CD4-positive, alpha-beta T cell treated with Interleukin-6 for 4 hours (primary cell): Measurements from ENCODE around the gene CSMD2.

Experiments
- DNase-seq: peaks from one replicate; pipeline ENCODE4 v3.0.0-alpha.2; 2020; ENCODE audit warnings: mixed read lengths

The CSMD2 gene

GRCh38 chr1:33709174-33709782, 455.8 kb downstream of the CSMD2 start:
- no peak for DNase-seq

GRCh38 chr1:33706634-33707255, 458.3 kb downstream of the CSMD2 start:
- no peak for DNase-seq

GRCh38 chr1:33703464-33703863, 461.6 kb downstream of the CSMD2 start:
- no peak for DNase-seq

DNA sequence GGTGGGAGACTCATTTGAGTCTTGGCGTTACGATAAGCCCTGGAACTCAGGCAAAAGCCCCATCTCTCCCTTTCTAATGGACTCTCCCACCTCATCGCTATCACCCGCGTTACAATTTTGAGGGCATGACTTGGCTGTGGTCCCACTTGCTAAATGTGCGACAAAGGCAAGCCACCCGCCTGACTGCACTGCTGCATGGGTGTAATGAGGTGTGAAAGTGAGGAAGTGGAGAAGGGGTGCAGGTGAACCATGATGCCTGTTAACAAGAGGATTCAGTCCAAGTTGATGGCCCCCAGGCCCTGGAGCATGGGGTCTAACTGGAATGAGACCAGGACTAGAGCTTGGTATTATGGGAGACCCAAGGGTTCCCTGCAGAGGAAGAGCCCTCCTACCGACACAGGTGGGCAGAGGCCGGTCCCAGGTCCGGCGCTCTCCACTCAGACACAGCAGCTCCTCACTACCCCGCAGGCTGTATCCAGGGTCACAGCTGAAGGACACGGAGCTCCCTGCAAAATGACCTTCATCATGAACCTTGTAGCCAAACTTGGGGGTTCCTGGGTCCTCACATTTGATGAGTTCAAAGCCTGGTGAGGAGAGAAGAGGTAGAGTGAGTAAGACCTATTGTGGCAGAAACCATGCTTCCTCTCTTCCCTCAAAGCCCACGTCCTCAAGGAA, 466.5 kb downstream of the CSMD2 start:
- DNase-seq: no peak

- no peak for DNase-seq
Observed at GRCh38 chr1:33697816-33698215, 467.2 kb downstream of the CSMD2 start.

DNA sequence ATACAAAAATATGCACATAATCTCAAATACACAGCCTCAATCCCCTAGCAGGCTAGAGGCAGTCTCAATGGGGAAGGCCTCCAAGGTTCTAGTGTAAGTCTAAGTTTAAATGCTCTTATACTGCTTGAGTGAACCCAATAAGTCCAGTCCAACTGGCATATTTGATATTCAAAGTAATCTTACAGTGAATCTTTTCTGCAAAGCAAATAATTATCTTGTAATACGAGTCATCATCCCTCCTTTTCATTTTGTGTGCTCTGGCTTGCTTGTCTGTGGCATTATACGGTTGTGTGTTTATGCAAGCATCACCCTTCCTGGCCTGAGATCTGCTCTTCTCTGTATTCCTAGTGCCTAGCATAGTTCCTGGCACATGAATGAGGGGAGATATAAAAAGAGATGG, 468.1 kb downstream of the CSMD2 start:
- DNase-seq: no peak

DNA sequence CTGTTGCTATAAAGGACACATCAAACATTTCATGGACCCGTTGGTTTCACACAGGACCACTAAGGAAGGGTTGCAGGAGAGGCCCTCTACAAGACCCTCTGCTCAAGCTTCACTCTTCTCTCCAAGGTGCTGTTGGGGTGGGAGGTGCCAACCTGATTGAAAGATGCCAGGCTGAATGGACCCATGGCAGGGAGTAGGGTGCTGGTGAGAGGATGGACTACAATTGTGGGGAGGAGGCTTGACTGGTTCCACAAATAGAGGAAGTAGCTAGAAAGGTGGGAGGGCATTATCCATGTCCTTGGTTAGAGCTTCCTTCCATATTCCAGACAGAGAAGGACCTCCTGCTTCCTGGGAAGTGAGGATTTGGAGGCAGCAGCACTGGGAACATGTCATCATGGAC, 468.7 kb downstream of the CSMD2 start:
- DNase-seq: no peak

- no peak for DNase-seq
Observed at GRCh38 chr1:33692206-33693188, 472.5 kb downstream of the CSMD2 start.

- no peak for DNase-seq
Observed at GRCh38 chr1:33687000-33687399, 478.0 kb downstream of the CSMD2 start.

DNA sequence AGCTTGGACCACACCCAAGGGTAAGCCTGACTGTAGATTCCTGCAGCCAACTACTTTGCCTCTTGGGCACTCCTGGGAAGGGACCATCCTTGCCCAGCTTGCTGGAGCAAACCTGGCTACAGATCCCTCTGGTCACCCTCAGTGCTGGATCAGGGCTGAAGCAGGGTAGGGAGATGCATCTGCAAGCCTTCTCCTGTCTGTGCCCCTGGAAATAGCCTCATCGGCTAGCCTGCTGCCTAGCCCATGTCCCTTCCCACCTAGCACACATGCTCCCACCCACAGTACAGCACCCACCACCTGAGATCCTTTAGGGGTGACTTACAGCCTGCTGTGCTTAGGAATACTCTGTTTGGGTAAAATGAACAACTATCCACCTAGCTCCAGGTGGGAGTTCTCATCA, 478.5 kb downstream of the CSMD2 start:
- DNase-seq: no peak

DNA sequence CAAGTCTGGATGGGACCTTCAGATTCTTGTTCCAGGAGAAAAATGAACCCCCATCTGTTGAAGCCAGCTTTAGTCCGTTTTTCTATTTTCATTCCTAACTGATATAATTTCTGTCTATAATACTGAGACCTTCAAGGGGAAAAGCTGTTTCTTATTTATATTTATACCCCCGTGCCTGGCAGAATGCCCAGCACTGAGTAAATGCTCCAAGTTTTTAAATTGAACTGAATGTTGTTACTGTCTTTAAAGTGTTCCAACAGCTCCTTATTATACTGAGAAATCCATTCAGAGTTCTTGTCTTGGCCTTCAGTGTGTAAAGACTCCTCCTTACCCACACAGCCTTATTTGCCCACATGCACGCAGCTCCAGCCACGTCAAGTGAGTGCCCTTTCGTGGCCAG, 479.8 kb downstream of the CSMD2 start:
- no peak for DNase-seq

DNA sequence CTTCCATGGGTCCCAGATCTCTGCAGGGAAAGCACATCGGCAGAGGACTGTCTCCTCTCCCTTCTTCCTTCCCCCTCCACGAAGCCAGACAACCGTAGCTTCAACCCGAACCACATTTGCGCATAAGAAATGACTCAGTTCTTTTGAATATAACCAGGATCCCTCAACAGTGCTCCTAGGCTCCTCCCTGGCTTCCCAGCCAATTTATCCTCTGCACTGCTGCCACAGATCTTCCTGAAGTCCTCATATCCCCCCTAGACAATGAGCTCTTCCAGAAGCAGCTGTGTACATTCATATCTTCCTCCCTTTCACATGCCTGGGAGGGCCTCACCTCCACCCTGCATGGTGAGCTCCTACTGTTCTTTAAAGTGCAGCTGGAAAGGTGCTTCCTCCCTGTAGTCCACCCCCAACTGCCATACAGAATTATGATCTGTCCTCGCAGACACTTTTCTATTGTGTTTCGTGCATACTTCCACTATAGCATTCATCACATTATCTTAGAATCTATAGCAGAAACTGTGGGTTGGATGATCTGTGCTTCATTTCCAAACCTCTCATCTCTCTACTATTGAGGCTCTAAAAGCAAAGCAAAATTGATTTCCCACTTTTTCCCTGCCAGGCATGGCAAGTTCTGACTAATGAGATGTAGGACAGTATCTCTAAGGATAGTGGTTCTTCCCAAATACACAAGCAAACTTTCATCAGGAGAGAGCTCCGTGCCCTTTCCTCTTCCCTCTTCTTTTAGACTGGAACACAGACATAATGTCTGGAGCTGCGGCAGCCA, 480.4 kb downstream of the CSMD2 start:
- no peak for DNase-seq

DNA sequence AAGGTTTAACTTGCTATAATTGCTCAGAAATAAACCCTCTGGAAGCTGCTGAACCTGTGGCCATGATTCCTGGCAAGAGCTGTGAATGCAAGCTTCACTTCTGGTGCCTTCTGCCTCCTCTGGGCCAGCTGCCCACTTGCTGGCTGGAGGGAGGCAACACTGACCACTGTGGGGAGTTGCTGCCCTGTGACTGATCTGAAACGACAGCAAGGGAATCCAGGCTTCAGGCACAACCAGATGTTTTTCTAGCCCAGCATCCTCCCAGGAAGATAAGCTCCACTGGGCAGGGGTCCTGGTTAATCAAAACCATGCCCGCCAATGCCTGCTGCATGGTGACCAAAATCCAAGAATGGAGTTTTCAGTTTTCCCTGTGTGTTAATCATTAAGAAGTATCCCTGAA, 481.1 kb downstream of the CSMD2 start:
- no peak for DNase-seq

- no peak for DNase-seq
Observed at GRCh38 chr1:33682371-33682770, 482.7 kb downstream of the CSMD2 start.

DNA sequence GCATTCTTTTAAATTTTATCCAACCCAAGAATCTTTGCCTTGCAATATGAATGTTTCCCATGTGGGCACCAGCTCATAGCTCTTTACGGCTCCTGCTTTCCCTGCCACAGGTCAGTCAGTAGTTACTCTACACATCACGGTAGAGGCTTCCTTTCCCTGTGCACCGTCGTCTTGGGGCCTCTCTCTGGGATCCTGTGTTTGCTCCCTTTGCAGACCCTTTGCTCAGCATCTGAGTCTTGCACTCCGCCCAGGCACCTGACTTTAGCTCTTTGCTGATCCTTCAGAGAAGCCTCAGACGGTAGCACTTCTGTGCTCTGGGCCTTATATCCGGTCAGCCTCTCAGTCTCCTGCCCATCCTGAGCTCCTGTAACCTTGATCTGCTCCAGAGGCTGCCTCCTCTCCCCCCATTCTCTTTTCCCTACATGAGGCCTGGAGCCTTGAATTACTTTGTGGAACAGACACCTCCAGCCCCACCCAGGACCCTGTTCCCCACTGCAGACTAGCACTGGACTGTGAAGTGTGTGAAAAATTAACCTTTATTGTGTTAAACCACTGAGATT, 484.7 kb downstream of the CSMD2 start:
- no peak for DNase-seq

- no peak for DNase-seq
Observed at GRCh38 chr1:33670567-33670966, 494.5 kb downstream of the CSMD2 start.

DNA sequence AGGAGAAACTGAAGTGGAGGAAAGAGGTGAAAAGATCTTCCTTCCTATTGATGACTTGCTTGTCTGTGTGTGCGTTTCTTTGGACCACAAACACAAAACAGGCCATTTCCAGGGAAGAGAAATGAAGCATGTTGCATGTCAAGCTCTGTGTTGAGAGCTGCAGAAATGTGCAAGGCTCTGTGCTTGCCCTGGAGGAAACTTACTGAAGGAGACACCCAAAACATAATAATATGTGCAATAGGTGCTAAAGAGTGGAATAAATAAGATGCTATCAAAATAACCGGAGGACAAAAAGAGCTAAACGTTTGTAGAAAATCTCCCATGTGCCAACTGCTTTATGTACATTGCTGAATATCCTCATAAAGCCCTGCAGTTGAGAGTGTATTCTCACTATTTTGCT, 496.3 kb downstream of the CSMD2 start:
- no peak for DNase-seq

- no peak for DNase-seq
Observed at GRCh38 chr1:33667386-33668282, 497.4 kb downstream of the CSMD2 start.

- DNase-seq: no peak
Observed at GRCh38 chr1:33666616-33667015, 498.4 kb downstream of the CSMD2 start.

- DNase-seq: no peak
Observed at GRCh38 chr1:33661811-33662454, 503.1 kb downstream of the CSMD2 start.
